ENCODE data around the gene SLC45A1. TPM values are rescaled to one million over a fixed set of nuclear protein-coding genes. Genes with fewer than 3 reads are reported as not detected.

Gene SLC45A1
- total RNA-seq, 4 donors from 2014 or later = 0.76 to 1.6 (median 0.86) TPM

- no peak for DNase-seq (ENCODE audit: low spot score in 2 of 2)
- Histone ChIP-seq H3K9me3 (no peaks in the 10 kb centered on the region), H3K27me3 (peaks cover 7% of the 10 kb centered on the region), H3K4me1 (peaks cover 39% of the 10 kb centered on the region), H3K27ac (no peak overlapping the region), H3K36me3 (no peaks in the 10 kb centered on the region), H3K4me3 (no peak overlapping the region)
- TF ChIP-seq CTCF (IDR thresholded peaks at IDR 0.05) (no peak), EP300 (IDR thresholded peaks at IDR 0.05) (no peak), POLR2A (IDR thresholded peaks at IDR 0.05) (no peak), POLR2AphosphoS5 (IDR thresholded peaks at IDR 0.05) (no peak)
- 87% methylated on average over 10 of the region's 14 CpGs for whole genome bisulfite sequencing
Measured at GRCh38 chr1:8315573-8316475, 2.1 kb upstream of the SLC45A1 start.

GRCh38 chr1:8318436-8318835 is 522 bp downstream of the SLC45A1 start:
- Histone ChIP-seq H3K27ac (no peak overlapping the region), H3K4me3 (peak overlapping the region; percentile 59), H3K9me3 (no peaks in the 10 kb centered on the region), H3K4me1 (peaks cover 29% of the 10 kb centered on the region), H3K27me3 (peaks cover 7% of the 10 kb centered on the region), H3K36me3 (no peaks in the 10 kb centered on the region)
- no peak for DNase-seq (ENCODE audit: low spot score in 2 of 2)
- WGBS = 11% methylated on average over 10 of the region's 18 CpGs
- no peak for TF ChIP-seq POLR2A (IDR thresholded peaks at IDR 0.05)
- TF ChIP-seq POLR2AphosphoS5 (IDR thresholded peaks at IDR 0.05) = no peak
- no peak for TF ChIP-seq CTCF (IDR thresholded peaks at IDR 0.05)
- no peak for TF ChIP-seq EP300 (IDR thresholded peaks at IDR 0.05)

- H3K4me3 ChIP-seq = no peak overlapping the region
- H3K27me3 ChIP-seq = no peaks in the 10 kb centered on the region
- no peak overlapping the region for H3K27ac ChIP-seq
- TF ChIP-seq EP300 (IDR thresholded peaks at IDR 0.05) (no peak), POLR2A (IDR thresholded peaks at IDR 0.05) (no peak), POLR2AphosphoS5 (IDR thresholded peaks at IDR 0.05) (no peak), CTCF (IDR thresholded peaks at IDR 0.05) (no peak)
- H3K36me3 ChIP-seq = no peaks in the 10 kb centered on the region
- peaks cover 15% of the 10 kb centered on the region for H3K4me1 ChIP-seq
- H3K9me3 ChIP-seq = no peaks in the 10 kb centered on the region
- DNase-seq (ENCODE audit: low spot score in 2 of 2) = no peak
- WGBS = 85% methylated on average over 3 of the region's 3 CpGs
Measured at GRCh38 chr1:8321612-8322011, 3.7 kb downstream of the SLC45A1 start.

GRCh38 chr1:8323706-8324105 is 5.8 kb downstream of the SLC45A1 start:
- TF ChIP-seq EP300 (IDR thresholded peaks at IDR 0.05) (no peak), CTCF (IDR thresholded peaks at IDR 0.05) (no peak), POLR2A (IDR thresholded peaks at IDR 0.05) (no peak), POLR2AphosphoS5 (IDR thresholded peaks at IDR 0.05) (no peak)
- Histone ChIP-seq H3K4me3 (no peak overlapping the region), H3K9me3 (no peaks in the 10 kb centered on the region), H3K27ac (no peak overlapping the region), H3K4me1 (peaks cover under 1% of the 10 kb centered on the region), H3K36me3 (no peaks in the 10 kb centered on the region), H3K27me3 (no peaks in the 10 kb centered on the region)
- 77% methylated on average over 3 of the region's 11 CpGs for WGBS
- no peak for DNase-seq (ENCODE audit: low spot score in 2 of 2)

- Histone ChIP-seq H3K27me3 (no peaks in the 10 kb centered on the region), H3K27ac (no peak overlapping the region), H3K4me3 (no peak overlapping the region), H3K36me3 (no peaks in the 10 kb centered on the region), H3K4me1 (no peaks in the 10 kb centered on the region), H3K9me3 (no peaks in the 10 kb centered on the region)
- 84% methylated on average over 28 of the region's 32 CpGs for WGBS
- no peak for TF ChIP-seq POLR2AphosphoS5 (IDR thresholded peaks at IDR 0.05)
- no peak for TF ChIP-seq EP300 (IDR thresholded peaks at IDR 0.05)
- no peak for TF ChIP-seq POLR2A (IDR thresholded peaks at IDR 0.05)
- no peak for TF ChIP-seq CTCF (IDR thresholded peaks at IDR 0.05)
- no peak for DNase-seq (ENCODE audit: low spot score in 2 of 2)
Measured at GRCh38 chr1:8324176-8324810, 6.4 kb downstream of the SLC45A1 start.

Measured in suprapubic skin (tissue), 4 donors.